ENCODE data around the gene TP53INP2.

The TP53INP2 gene

DNA sequence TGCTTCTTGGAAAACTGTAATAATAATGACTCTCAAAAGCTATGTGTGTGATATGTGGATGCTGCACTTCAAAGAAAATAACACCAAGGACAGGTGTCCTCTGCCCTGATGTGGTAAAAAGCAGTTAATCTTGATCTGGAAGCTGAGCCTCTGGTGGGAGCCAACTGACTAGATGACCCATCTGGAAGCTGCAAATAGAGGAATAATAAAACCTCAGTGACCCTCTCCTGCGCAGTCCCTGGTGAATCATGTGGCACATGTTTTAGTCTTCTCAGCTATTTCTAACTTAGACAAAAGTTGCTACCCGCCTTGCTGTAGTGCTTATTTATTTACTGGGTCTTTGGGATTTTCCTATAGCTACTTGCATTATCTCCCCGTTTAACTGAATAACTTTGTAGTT is 47.3 kb downstream of the TP53INP2 start:
- no peak overlapping the region for H3K27ac ChIP-seq (ENCODE audit: low read depth, low read length)
- no peak overlapping the region for H3K4me3 ChIP-seq (ENCODE audit: low read length)
- no peaks in the 10 kb centered on the region for H3K9me3 ChIP-seq (ENCODE audit: control insufficient read depth, insufficient read depth, low read length)
- no peaks in the 10 kb centered on the region for H3K9me2 ChIP-seq (replicated peaks; ENCODE audit: control insufficient read depth, low read length)
- no peaks in the 10 kb centered on the region for H3K4me1 ChIP-seq (ENCODE audit: control insufficient read depth, low read length)
- peaks cover 60% of the 10 kb centered on the region for H3K36me3 ChIP-seq (ENCODE audit: control insufficient read depth, low read length)
- no peaks in the 10 kb centered on the region for H3K79me2 ChIP-seq (ENCODE audit: control insufficient read depth, low read length)
- TF ChIP-seq CTCF (IDR thresholded peaks at IDR 0.05; ENCODE audit: low read depth, low read length, poor library complexity, severe bottlenecking) (no peak), EZH2phosphoT487 (IDR thresholded peaks at IDR 0.05; ENCODE audit: borderline replicate concordance, low read length) (no peak)
- no peaks in the 10 kb centered on the region for H4K20me1 ChIP-seq (ENCODE audit: control insufficient read depth, insufficient read depth, low read depth, low read length)
- no peaks in the 10 kb centered on the region for H3K27me3 ChIP-seq (ENCODE audit: control insufficient read depth, low read length)
- 0 out of 2 replicates have a peak, but pooled peaks cover 2% of the 10 kb centered on the region for H3F3A ChIP-seq (ENCODE audit: control insufficient read depth, insufficient read depth)
- no peak overlapping the region for H3K4me2 ChIP-seq (ENCODE audit: low read length)

DNA sequence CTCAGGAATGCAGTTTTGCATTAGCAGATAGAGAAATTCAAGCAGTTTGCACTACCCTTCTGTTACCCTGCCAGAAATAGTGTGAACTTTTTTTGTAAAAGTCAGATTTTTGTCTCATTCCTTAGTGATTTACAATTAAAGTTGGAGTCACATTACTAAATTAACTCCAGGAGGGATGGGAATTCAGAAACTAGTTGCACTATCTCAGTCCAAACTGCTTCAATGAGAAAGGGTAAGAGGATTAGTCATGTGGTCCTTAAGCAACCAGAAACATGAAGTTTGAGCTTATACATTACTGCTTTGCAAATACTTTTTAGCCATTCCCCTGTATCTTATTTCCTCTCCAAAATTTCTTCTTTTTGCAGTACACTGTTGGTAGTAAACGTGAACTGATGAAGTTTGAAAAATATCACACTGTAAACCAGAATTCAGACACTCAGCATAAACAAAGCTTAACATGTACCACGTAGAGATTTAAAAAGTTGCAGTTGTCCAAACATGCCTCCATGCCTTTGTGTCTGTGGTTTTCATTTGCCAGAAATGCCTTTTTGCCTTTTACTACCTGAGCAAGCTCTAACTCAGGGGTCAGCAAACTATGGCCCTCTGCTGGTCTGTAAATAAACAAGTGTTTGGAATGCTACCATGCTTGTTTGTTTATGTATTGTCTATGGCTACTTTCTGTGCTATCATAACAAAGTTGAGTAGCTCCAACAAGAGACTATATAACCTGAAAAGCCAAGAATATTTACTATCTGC is 49.7 kb downstream of the TP53INP2 start:
- peaks cover 68% of the 10 kb centered on the region for H3K36me3 ChIP-seq (ENCODE audit: control insufficient read depth, low read length)

GRCh38 chr20:34754611-34755010 is 50.5 kb downstream of the TP53INP2 start:
- Histone ChIP-seq H3K4me3 (ENCODE audit: low read length) (no peak overlapping the region), H3F3A (ENCODE audit: control insufficient read depth, insufficient read depth) (no peaks in the 10 kb centered on the region), H3K9me2 (replicated peaks; ENCODE audit: control insufficient read depth, low read length) (no peaks in the 10 kb centered on the region), H4K20me1 (ENCODE audit: control insufficient read depth, insufficient read depth, low read depth, low read length) (no peaks in the 10 kb centered on the region), H3K27ac (ENCODE audit: low read depth, low read length) (no peak overlapping the region), H3K27me3 (ENCODE audit: control insufficient read depth, low read length) (no peaks in the 10 kb centered on the region), H3K9me3 (ENCODE audit: control insufficient read depth, insufficient read depth, low read length) (no peaks in the 10 kb centered on the region), H3K79me2 (ENCODE audit: control insufficient read depth, low read length) (no peaks in the 10 kb centered on the region), H3K4me2 (ENCODE audit: low read length) (no peak overlapping the region), H3K4me1 (ENCODE audit: control insufficient read depth, low read length) (no peaks in the 10 kb centered on the region), H3K36me3 (ENCODE audit: control insufficient read depth, low read length) (peaks cover 68% of the 10 kb centered on the region)
- TF ChIP-seq EZH2phosphoT487 (IDR thresholded peaks at IDR 0.05; ENCODE audit: borderline replicate concordance, low read length) (no peak), CTCF (IDR thresholded peaks at IDR 0.05; ENCODE audit: low read depth, low read length, poor library complexity, severe bottlenecking) (no peak)

More for the DNA sequence above, 49.7 kb downstream of the TP53INP2 start:
- no peaks in the 10 kb centered on the region for H3K4me1 ChIP-seq (ENCODE audit: control insufficient read depth, low read length)
- H3K9me3 ChIP-seq (ENCODE audit: control insufficient read depth, insufficient read depth, low read length): no peaks in the 10 kb centered on the region
- TF ChIP-seq EZH2phosphoT487 (IDR thresholded peaks at IDR 0.05; ENCODE audit: borderline replicate concordance, low read length) (no peak), CTCF (IDR thresholded peaks at IDR 0.05; ENCODE audit: low read depth, low read length, poor library complexity, severe bottlenecking) (no peak)
- H4K20me1 ChIP-seq (ENCODE audit: control insufficient read depth, insufficient read depth, low read depth, low read length): no peaks in the 10 kb centered on the region
- H3K4me2 ChIP-seq (ENCODE audit: low read length): no peak overlapping the region
- no peak overlapping the region for H3K4me3 ChIP-seq (ENCODE audit: low read length)
- no peaks in the 10 kb centered on the region for H3K9me2 ChIP-seq (replicated peaks; ENCODE audit: control insufficient read depth, low read length)
- H3K27me3 ChIP-seq (ENCODE audit: control insufficient read depth, low read length): no peaks in the 10 kb centered on the region
- no peak overlapping the region for H3K27ac ChIP-seq (ENCODE audit: low read depth, low read length)
- H3K79me2 ChIP-seq (ENCODE audit: control insufficient read depth, low read length): no peaks in the 10 kb centered on the region
- H3F3A ChIP-seq (ENCODE audit: control insufficient read depth, insufficient read depth): no peaks in the 10 kb centered on the region
